ENCODE data around the gene PHF19.

The PHF19 gene

GRCh38 chr9:120875643-120875953 lies 1.4 kb downstream of the PHF19 start:
- H3K27ac Mint-ChIP-seq = peak overlapping the region; percentile 95
- no peaks in the 10 kb centered on the region for H3K27me3 Mint-ChIP-seq
- H3K9me3 Mint-ChIP-seq = no peaks in the 10 kb centered on the region
- DNase-seq = no peak
- no peak for ATAC-seq
- peaks cover 80% of the 10 kb centered on the region for H3K4me1 Mint-ChIP-seq
- H3K36me3 Mint-ChIP-seq (ENCODE audit: low read depth) = peaks cover 56% of the 10 kb centered on the region
- peak overlapping the region; percentile 89 for H3K4me3 Mint-ChIP-seq

GRCh38 chr9:120875195-120875565 lies 1.8 kb downstream of the PHF19 start:
- DNase-seq = no peak
- H3K27ac Mint-ChIP-seq = peak overlapping the region; percentile 95

GRCh38 chr9:120874226-120875194 lies 2.5 kb downstream of the PHF19 start:
- Mint-ChIP-seq H3K27me3 (no peaks in the 10 kb centered on the region), H3K4me3 (peak overlapping the region; percentile 89), H3K36me3 (ENCODE audit: low read depth) (peaks cover 62% of the 10 kb centered on the region), H3K9me3 (no peaks in the 10 kb centered on the region), H3K27ac (peak overlapping the region; percentile 95), H3K4me1 (peaks cover 79% of the 10 kb centered on the region)
- ATAC-seq (no peak), DNase-seq (no peak)

More at GRCh38 chr9:120875195-120875565, 1.8 kb downstream of the PHF19 start:
- H3K27me3 Mint-ChIP-seq = no peaks in the 10 kb centered on the region
- peak overlapping the region; percentile 89 for H3K4me3 Mint-ChIP-seq
- peaks cover 56% of the 10 kb centered on the region for H3K36me3 Mint-ChIP-seq (ENCODE audit: low read depth)
- no peaks in the 10 kb centered on the region for H3K9me3 Mint-ChIP-seq
- ATAC-seq = no peak
- H3K4me1 Mint-ChIP-seq = peaks cover 79% of the 10 kb centered on the region

GRCh38 chr9:120873512-120873911 lies 3.5 kb downstream of the PHF19 start:
- peak overlapping the region; percentile 95 for H3K27ac Mint-ChIP-seq
- H3K36me3 Mint-ChIP-seq (ENCODE audit: low read depth) = peaks cover 66% of the 10 kb centered on the region
- DNase-seq (no peak), ATAC-seq (no peak)
- no peaks in the 10 kb centered on the region for H3K9me3 Mint-ChIP-seq
- no peaks in the 10 kb centered on the region for H3K27me3 Mint-ChIP-seq
- H3K4me1 Mint-ChIP-seq = peaks cover 75% of the 10 kb centered on the region
- peak overlapping the region; percentile 89 for H3K4me3 Mint-ChIP-seq

GRCh38 chr9:120872791-120873502 lies 4.0 kb downstream of the PHF19 start:
- Mint-ChIP-seq H3K4me1 (peaks cover 75% of the 10 kb centered on the region), H3K27me3 (no peaks in the 10 kb centered on the region), H3K9me3 (no peaks in the 10 kb centered on the region), H3K4me3 (no peak overlapping the region), H3K36me3 (ENCODE audit: low read depth) (peaks cover 70% of the 10 kb centered on the region), H3K27ac (peak overlapping the region; percentile 95)
- ATAC-seq = no peak
- DNase-seq = no peak

- peak overlapping the region; percentile 69 for H3K27ac Mint-ChIP-seq
- peaks cover 75% of the 10 kb centered on the region for H3K36me3 Mint-ChIP-seq (ENCODE audit: low read depth)
- ATAC-seq = no peak
- H3K9me3 Mint-ChIP-seq = no peaks in the 10 kb centered on the region
- peak overlapping the region; percentile 85 for H3K4me3 Mint-ChIP-seq
- DNase-seq = peak; percentile 17
- no peaks in the 10 kb centered on the region for H3K27me3 Mint-ChIP-seq
- peaks cover 63% of the 10 kb centered on the region for H3K4me1 Mint-ChIP-seq
Measured at GRCh38 chr9:120870206-120870605, 6.8 kb downstream of the PHF19 start.

GRCh38 chr9:120869726-120870125 lies 7.3 kb downstream of the PHF19 start:
- no peak for ATAC-seq
- DNase-seq = no peak
- Mint-ChIP-seq H3K4me1 (peaks cover 58% of the 10 kb centered on the region), H3K27ac (peak overlapping the region; percentile 92), H3K27me3 (no peaks in the 10 kb centered on the region), H3K9me3 (no peaks in the 10 kb centered on the region), H3K36me3 (ENCODE audit: low read depth) (peaks cover 72% of the 10 kb centered on the region), H3K4me3 (peak overlapping the region; percentile 85)

- ATAC-seq = no peak
Measured at GRCh38 chr9:120869360-120869687, 7.7 kb downstream of the PHF19 start.

GRCh38 chr9:120868676-120869359 lies 8.2 kb downstream of the PHF19 start:
- Mint-ChIP-seq H3K27ac (peak overlapping the region; percentile 92), H3K4me1 (peaks cover 49% of the 10 kb centered on the region), H3K27me3 (no peaks in the 10 kb centered on the region), H3K9me3 (no peaks in the 10 kb centered on the region), H3K4me3 (peak overlapping the region; percentile 85), H3K36me3 (ENCODE audit: low read depth) (peaks cover 67% of the 10 kb centered on the region)
- DNase-seq (peak; percentile 97), ATAC-seq (peak; percentile 94)

More at GRCh38 chr9:120869360-120869687, 7.7 kb downstream of the PHF19 start:
- peak overlapping the region; percentile 85 for H3K4me3 Mint-ChIP-seq
- no peak for DNase-seq
- peaks cover 54% of the 10 kb centered on the region for H3K4me1 Mint-ChIP-seq
- H3K36me3 Mint-ChIP-seq (ENCODE audit: low read depth) = peaks cover 68% of the 10 kb centered on the region
- peak overlapping the region; percentile 92 for H3K27ac Mint-ChIP-seq
- H3K9me3 Mint-ChIP-seq = no peaks in the 10 kb centered on the region
- H3K27me3 Mint-ChIP-seq = no peaks in the 10 kb centered on the region

- no peak for ATAC-seq
- H3K27ac Mint-ChIP-seq = peak overlapping the region; percentile 83
- peaks cover 64% of the 10 kb centered on the region for H3K36me3 Mint-ChIP-seq (ENCODE audit: low read depth)
- no peak for DNase-seq
- H3K4me3 Mint-ChIP-seq = peak overlapping the region; percentile 73
- peaks cover 44% of the 10 kb centered on the region for H3K4me1 Mint-ChIP-seq
- no peaks in the 10 kb centered on the region for H3K9me3 Mint-ChIP-seq
- no peaks in the 10 kb centered on the region for H3K27me3 Mint-ChIP-seq
Measured at GRCh38 chr9:120868339-120868675, 8.7 kb downstream of the PHF19 start.

- Mint-ChIP-seq H3K36me3 (ENCODE audit: low read depth) (peaks cover 61% of the 10 kb centered on the region), H3K27ac (peak overlapping the region; percentile 83), H3K27me3 (no peaks in the 10 kb centered on the region), H3K9me3 (no peaks in the 10 kb centered on the region), H3K4me3 (peak overlapping the region; percentile 73), H3K4me1 (peaks cover 39% of the 10 kb centered on the region)
- no peak for DNase-seq
- no peak for ATAC-seq
Measured at GRCh38 chr9:120867676-120868338, 9.2 kb downstream of the PHF19 start.

- peaks cover 32% of the 10 kb centered on the region for H3K4me1 Mint-ChIP-seq
- DNase-seq = no peak
- H3K27me3 Mint-ChIP-seq = no peaks in the 10 kb centered on the region
- H3K4me3 Mint-ChIP-seq = no peak overlapping the region
- peaks cover 52% of the 10 kb centered on the region for H3K36me3 Mint-ChIP-seq (ENCODE audit: low read depth)
- H3K27ac Mint-ChIP-seq = no peak overlapping the region
- no peak for ATAC-seq
- H3K9me3 Mint-ChIP-seq = no peaks in the 10 kb centered on the region
Measured at GRCh38 chr9:120866651-120867050, 10.3 kb downstream of the PHF19 start.

- DNase-seq = no peak
- Mint-ChIP-seq H3K9me3 (no peaks in the 10 kb centered on the region), H3K27ac (no peak overlapping the region), H3K27me3 (no peaks in the 10 kb centered on the region), H3K4me1 (peaks cover 25% of the 10 kb centered on the region), H3K36me3 (ENCODE audit: low read depth) (peaks cover 50% of the 10 kb centered on the region), H3K4me3 (no peak overlapping the region)
- no peak for ATAC-seq
Measured at GRCh38 chr9:120865809-120866208, 11.2 kb downstream of the PHF19 start.

GRCh38 chr9:120865176-120865575 lies 11.8 kb downstream of the PHF19 start:
- H3K36me3 Mint-ChIP-seq (ENCODE audit: low read depth) = peaks cover 54% of the 10 kb centered on the region
- no peaks in the 10 kb centered on the region for H3K27me3 Mint-ChIP-seq
- ATAC-seq = no peak
- no peak overlapping the region for H3K27ac Mint-ChIP-seq
- H3K4me3 Mint-ChIP-seq = no peak overlapping the region
- no peak for DNase-seq
- H3K9me3 Mint-ChIP-seq = no peaks in the 10 kb centered on the region
- H3K4me1 Mint-ChIP-seq = peaks cover 21% of the 10 kb centered on the region

Data from activated naive CD8-positive, alpha-beta T cell treated with anti-CD3 and anti-CD28 coated beads, Interleukin-2, amount 50 U/mL, for 24 hours (primary cell).